OCI-LY1 (cell line): ENCODE results near the gene FRAS1.

Source experiments
- H2AFZ ChIP-seq: fragments of 200-600 bp; sonication (generic), shearing (Covaris generic); 2 replicates; pipeline ENCODE4 v1.6.0; 2014; ENCODE audit warnings: antibody characterized with exemption, mild to moderate bottlenecking, low read length
- H3F3A ChIP-seq: fragments of 200-600 bp; sonication (generic), shearing (Covaris generic); 2 replicates; pipeline ENCODE4 v1.6.0; 2014; ENCODE audit warnings: mild to moderate bottlenecking, antibody characterized with exemption, low read length, moderate library complexity; ENCODE audit not compliant: insufficient read depth
- H3K27ac ChIP-seq: fragments of 200-600 bp; sonication (generic); 2 replicates; pipeline ENCODE4 v1.5.1; 2014; ENCODE audit warnings: low read length, mixed run types, mild to moderate bottlenecking, low read depth; ENCODE audit not compliant: poor library complexity, severe bottlenecking
- H3K27me3 ChIP-seq: fragments of 200-600 bp; sonication (generic); 2 replicates; pipeline ENCODE4 v1.6.0; 2014; ENCODE audit warnings: antibody characterized with exemption, mild to moderate bottlenecking, low read length, moderate library complexity; ENCODE audit not compliant: insufficient read depth
- H3K36me3 ChIP-seq: fragments of 200-600 bp; sonication (generic); 2 replicates; pipeline ENCODE4 v1.6.1; 2014; ENCODE audit warnings: mild to moderate bottlenecking, antibody characterized with exemption, low read length, moderate library complexity, mixed read lengths; ENCODE audit not compliant: insufficient read depth
- H3K4me1 ChIP-seq: fragments of 200-600 bp; sonication (generic); 2 replicates; pipeline ENCODE4 v1.5.1; 2014; ENCODE audit warnings: mild to moderate bottlenecking, low read length, moderate library complexity; ENCODE audit not compliant: insufficient read depth, severe bottlenecking
- H3K4me2 ChIP-seq: fragments of 200-600 bp; sonication (generic), shearing (Covaris generic); 2 replicates; pipeline ENCODE4 v1.6.1; 2014; ENCODE audit warnings: low read length
- H3K4me3 ChIP-seq: fragments of 200-600 bp; sonication (generic); 2 replicates; pipeline ENCODE4 v1.5.1; 2014; ENCODE audit warnings: low read length, low read depth, mild to moderate bottlenecking, mixed read lengths; ENCODE audit not compliant: poor library complexity, severe bottlenecking
- H3K79me2 ChIP-seq: fragments of 200-600 bp; shearing (Covaris generic); 2 replicates; pipeline ENCODE4 v1.6.1; 2016; ENCODE audit warnings: mixed run types, low read length, mixed read lengths; ENCODE audit not compliant: insufficient read depth
- H3K9ac ChIP-seq: fragments of 200-600 bp; sonication (generic), shearing (Covaris generic); 2 replicates; pipeline ENCODE4 v1.6.1; 2014; ENCODE audit warnings: mild to moderate bottlenecking, low read length, mixed read lengths
- H3K9me2 ChIP-seq: fragments of 200-600 bp; sonication (generic), shearing (Covaris generic); 2 replicates; pipeline ENCODE4 v1.6.1; 2014; ENCODE audit warnings: low read depth, mild to moderate bottlenecking, low read length, mixed read lengths
- H3K9me3 ChIP-seq: fragments of 200-600 bp; shearing (Covaris generic); 2 replicates; pipeline ENCODE4 v1.6.1; 2014; ENCODE audit warnings: low read length, mixed read lengths
- H4K20me1 ChIP-seq: fragments of 200-600 bp; sonication (generic), shearing (Covaris generic); 2 replicates; pipeline ENCODE4 v1.6.0; 2016; ENCODE audit warnings: mild to moderate bottlenecking, low read length; ENCODE audit not compliant: insufficient read depth
- EZH2 ChIP-seq: fragments of 200-600 bp; sonication (generic), shearing (Covaris generic); IDR thresholded peaks from 2 replicates; pipeline ENCODE4 v1.8.0; 2017; ENCODE audit warnings: borderline replicate concordance, mixed run types, mild to moderate bottlenecking, antibody characterized with exemption, low read length, moderate library complexity, mixed read lengths
- TF ChIP-seq, protein P1 (sequence below): fragments of 200-600 bp; sonication (generic), shearing (Covaris generic); IDR thresholded peaks from 2 replicates; pipeline ENCODE4 v1.5.1; 2017; ENCODE audit warnings: mild to moderate bottlenecking, antibody characterized with exemption, low read length, moderate library complexity, mixed read lengths

FRAS1 gene

DNA sequence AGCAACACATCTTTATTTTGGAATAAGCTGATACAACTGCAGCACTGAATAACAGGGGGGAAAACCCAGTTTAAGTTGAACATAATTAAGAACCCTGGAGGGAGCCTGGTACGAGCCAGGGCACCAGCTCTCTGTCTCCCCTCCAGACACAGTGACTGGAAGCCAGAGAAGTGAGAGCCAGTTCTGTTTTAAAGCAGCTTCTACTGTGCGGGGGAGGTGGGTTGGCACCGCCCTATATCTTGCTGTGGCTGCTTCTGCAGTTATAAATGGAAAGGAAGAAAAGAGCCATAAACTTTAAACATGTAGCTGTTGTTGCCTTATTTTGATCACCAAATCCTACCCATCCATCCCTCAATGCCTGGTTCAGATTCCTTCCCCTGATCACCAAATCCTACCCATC lies 286.6 kb downstream of the FRAS1 start:
- H3K4me2 ChIP-seq: no peak overlapping the region
- no peaks in the 10 kb centered on the region for H3K4me1 ChIP-seq
- no peaks in the 10 kb centered on the region for H3K27me3 ChIP-seq
- no peak overlapping the region for H3K4me3 ChIP-seq
- H4K20me1 ChIP-seq: no peaks in the 10 kb centered on the region
- no peak overlapping the region for H3K9ac ChIP-seq
- H3K79me2 ChIP-seq: no peaks in the 10 kb centered on the region
- H3K36me3 ChIP-seq: no peaks in the 10 kb centered on the region
- no peaks in the 10 kb centered on the region for H3K9me2 ChIP-seq
- TF ChIP-seq, protein P1, sequence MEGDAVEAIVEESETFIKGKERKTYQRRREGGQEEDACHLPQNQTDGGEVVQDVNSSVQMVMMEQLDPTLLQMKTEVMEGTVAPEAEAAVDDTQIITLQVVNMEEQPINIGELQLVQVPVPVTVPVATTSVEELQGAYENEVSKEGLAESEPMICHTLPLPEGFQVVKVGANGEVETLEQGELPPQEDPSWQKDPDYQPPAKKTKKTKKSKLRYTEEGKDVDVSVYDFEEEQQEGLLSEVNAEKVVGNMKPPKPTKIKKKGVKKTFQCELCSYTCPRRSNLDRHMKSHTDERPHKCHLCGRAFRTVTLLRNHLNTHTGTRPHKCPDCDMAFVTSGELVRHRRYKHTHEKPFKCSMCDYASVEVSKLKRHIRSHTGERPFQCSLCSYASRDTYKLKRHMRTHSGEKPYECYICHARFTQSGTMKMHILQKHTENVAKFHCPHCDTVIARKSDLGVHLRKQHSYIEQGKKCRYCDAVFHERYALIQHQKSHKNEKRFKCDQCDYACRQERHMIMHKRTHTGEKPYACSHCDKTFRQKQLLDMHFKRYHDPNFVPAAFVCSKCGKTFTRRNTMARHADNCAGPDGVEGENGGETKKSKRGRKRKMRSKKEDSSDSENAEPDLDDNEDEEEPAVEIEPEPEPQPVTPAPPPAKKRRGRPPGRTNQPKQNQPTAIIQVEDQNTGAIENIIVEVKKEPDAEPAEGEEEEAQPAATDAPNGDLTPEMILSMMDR: no peak
- no peak for TF ChIP-seq EZH2
- H3K9me3 ChIP-seq: no peaks in the 10 kb centered on the region
- no peaks in the 10 kb centered on the region for H3F3A ChIP-seq
- no peak overlapping the region for H3K27ac ChIP-seq
- H2AFZ ChIP-seq: no peak overlapping the region

DNA sequence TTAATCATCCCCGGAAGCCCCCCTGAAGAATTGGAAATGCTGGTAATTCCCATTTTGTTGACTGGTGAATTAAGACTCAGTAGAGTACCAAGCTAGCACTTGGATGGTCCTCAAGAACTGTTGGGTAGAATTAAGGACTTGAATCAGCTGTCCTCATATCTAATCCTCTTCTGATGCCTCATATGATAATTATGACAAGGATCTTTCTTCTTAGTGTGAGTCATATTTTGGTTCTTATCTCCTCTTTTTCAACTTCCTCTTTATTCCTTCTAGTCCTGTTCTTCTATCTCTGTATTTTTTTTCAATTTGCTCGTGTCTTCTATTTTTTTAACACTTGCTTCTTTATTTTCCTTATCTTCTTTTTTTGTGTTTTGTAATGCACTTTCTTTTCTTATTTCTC lies 288.1 kb downstream of the FRAS1 start:
- Histone ChIP-seq H3K4me2 (no peak overlapping the region), H3K27me3 (no peaks in the 10 kb centered on the region), H2AFZ (no peak overlapping the region), H3K79me2 (no peaks in the 10 kb centered on the region), H3F3A (no peaks in the 10 kb centered on the region), H3K9me2 (no peaks in the 10 kb centered on the region), H3K4me3 (no peak overlapping the region), H3K9ac (no peak overlapping the region), H3K27ac (no peak overlapping the region), H3K9me3 (no peaks in the 10 kb centered on the region), H3K4me1 (no peaks in the 10 kb centered on the region), H4K20me1 (no peaks in the 10 kb centered on the region), H3K36me3 (no peaks in the 10 kb centered on the region)
- TF ChIP-seq, protein P1: no peak
- no peak for TF ChIP-seq EZH2

DNA sequence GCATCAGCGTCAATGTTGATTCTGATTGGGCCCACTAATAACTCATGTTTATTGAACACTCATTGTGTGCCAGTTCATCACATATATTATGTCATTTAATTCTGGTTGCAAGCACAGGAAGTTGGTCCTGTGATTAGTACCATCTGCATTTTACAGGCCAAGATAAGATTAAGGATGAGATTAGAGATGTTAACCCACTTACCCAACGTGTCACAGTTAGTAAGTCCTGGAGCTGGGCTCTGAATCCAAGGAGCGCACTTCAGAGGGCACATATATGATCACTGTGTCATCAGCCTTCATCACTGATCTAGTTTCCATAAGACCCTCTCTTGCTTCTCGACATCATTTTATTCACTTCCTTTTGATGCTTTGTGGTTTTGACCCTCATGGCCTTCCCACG lies 289.1 kb downstream of the FRAS1 start:
- no peaks in the 10 kb centered on the region for H3K27me3 ChIP-seq
- H3K79me2 ChIP-seq: no peaks in the 10 kb centered on the region
- no peak overlapping the region for H3K9ac ChIP-seq
- H3K36me3 ChIP-seq: no peaks in the 10 kb centered on the region
- no peaks in the 10 kb centered on the region for H3K9me3 ChIP-seq
- no peaks in the 10 kb centered on the region for H3K9me2 ChIP-seq
- H3K27ac ChIP-seq: no peak overlapping the region
- H4K20me1 ChIP-seq: no peaks in the 10 kb centered on the region
- H3K4me1 ChIP-seq: no peaks in the 10 kb centered on the region
- TF ChIP-seq, protein P1: no peak
- no peak for TF ChIP-seq EZH2
- H3K4me2 ChIP-seq: no peak overlapping the region
- H3F3A ChIP-seq: no peaks in the 10 kb centered on the region
- no peak overlapping the region for H3K4me3 ChIP-seq
- no peak overlapping the region for H2AFZ ChIP-seq
